MG63 (cell line): ENCODE results near the gene SMTNL2. TPM values are rescaled to one million over a fixed set of nuclear protein-coding genes. Genes with fewer than 3 reads are reported as not detected.
"Not testable (repeated sequence)": the region's sequence is repeated elsewhere in the genome, so short reads cannot be mapped to it uniquely, and the experiment has no call there.

Source experiments
- DNase-seq: peaks from one replicate; pipeline ENCODE4 v3.0.0-alpha.2; 2020
- H3K27me3 ChIP-seq: fragments of 250-450 bp; sonication (Bioruptor Pico); 2 replicates; pipeline ENCODE4 v1.5.1; 2020; ENCODE audit warnings: mild to moderate bottlenecking, moderate library complexity
- H3K36me3 ChIP-seq: fragments of 250-450 bp; sonication (Bioruptor Pico); 2 replicates; pipeline ENCODE4 v1.5.1; 2020; ENCODE audit warnings: mild to moderate bottlenecking, moderate library complexity
- H3K4me3 ChIP-seq: fragments of 250-450 bp; sonication (Bioruptor Pico); 2 replicates; pipeline ENCODE4 v1.5.1; 2020; ENCODE audit warnings: mild to moderate bottlenecking, moderate library complexity
- H3K9me3 ChIP-seq: fragments of 250-450 bp; sonication (Bioruptor Pico); 2 replicates; pipeline ENCODE4 v1.5.1; 2020; ENCODE audit warnings: mild to moderate bottlenecking, moderate library complexity
- total RNA-seq: library from RNA; depleted of rRNA; stranded (reverse); fragments of >200 nt; shearing (Covaris generic); gene quantifications from 2 replicates; pipeline ENCODE4 v1.2.3, GENCODE V29; 2014; ENCODE audit warnings: low replicate concordance

Gene SMTNL2
- total RNA-seq, 1 experiment from 2014 or later, result not detected

- Histone ChIP-seq H3K9me3 (no peaks in the 10 kb centered on the region), H3K27me3 (no peaks in the 10 kb centered on the region), H3K36me3 (no peaks in the 10 kb centered on the region), H3K4me3 (no peak overlapping the region)
- DNase-seq, result no peak
These were observed 11.2 kb upstream of the SMTNL2 start for GRCh38 chr17:4573115-4573514.

- H3K9me3 ChIP-seq, result no peaks in the 10 kb centered on the region
- H3K36me3 ChIP-seq, result no peaks in the 10 kb centered on the region
- no peak for DNase-seq
- H3K4me3 ChIP-seq, result no peak overlapping the region
- H3K27me3 ChIP-seq, result no peaks in the 10 kb centered on the region
These were observed 10.7 kb upstream of the SMTNL2 start for GRCh38 chr17:4573669-4574068.

- H3K9me3 ChIP-seq, result no peaks in the 10 kb centered on the region
- H3K4me3 ChIP-seq, result no peak overlapping the region
These were observed 9.8 kb upstream of the SMTNL2 start for GRCh38 chr17:4574448-4575045.

GRCh38 chr17:4576161-4576558 lies 8.2 kb upstream of the SMTNL2 start:
- H3K4me3 ChIP-seq, result no peak overlapping the region
- H3K27me3 ChIP-seq, result no peaks in the 10 kb centered on the region
- DNase-seq, result no peak
- H3K9me3 ChIP-seq, result no peaks in the 10 kb centered on the region
- H3K36me3 ChIP-seq, result no peaks in the 10 kb centered on the region

More at GRCh38 chr17:4574448-4575045, 9.8 kb upstream of the SMTNL2 start:
- no peak for DNase-seq
- H3K36me3 ChIP-seq, result no peaks in the 10 kb centered on the region
- no peaks in the 10 kb centered on the region for H3K27me3 ChIP-seq

GRCh38 chr17:4576729-4577322 lies 7.5 kb upstream of the SMTNL2 start:
- H3K4me3 ChIP-seq, result no peak overlapping the region
- H3K27me3 ChIP-seq, result no peaks in the 10 kb centered on the region
- H3K36me3 ChIP-seq, result no peaks in the 10 kb centered on the region
- DNase-seq, result no peak
- H3K9me3 ChIP-seq, result no peaks in the 10 kb centered on the region

GRCh38 chr17:4577386-4577993 lies 6.8 kb upstream of the SMTNL2 start:
- no peaks in the 10 kb centered on the region for H3K9me3 ChIP-seq
- H3K27me3 ChIP-seq, result no peaks in the 10 kb centered on the region
- no peak for DNase-seq
- H3K36me3 ChIP-seq, result no peaks in the 10 kb centered on the region
- no peak overlapping the region for H3K4me3 ChIP-seq

- not testable (repeated sequence) for H3K36me3 ChIP-seq, H3K27me3 ChIP-seq, H3K9me3 ChIP-seq, DNase-seq, H3K4me3 ChIP-seq
These were observed 6.0 kb upstream of the SMTNL2 start for GRCh38 chr17:4578349-4578748.

GRCh38 chr17:4579678-4580077 lies 4.7 kb upstream of the SMTNL2 start:
- peaks cover 11% of the 10 kb centered on the region; the same call in 1 of the 2 replicates for H3K27me3 ChIP-seq

GRCh38 chr17:4580291-4580690 lies 4.0 kb upstream of the SMTNL2 start:
- H3K27me3 ChIP-seq, result peaks cover 11% of the 10 kb centered on the region; the same call in 1 of the 2 replicates
- no peaks in the 10 kb centered on the region for H3K9me3 ChIP-seq
- H3K36me3 ChIP-seq, result no peaks in the 10 kb centered on the region
- H3K4me3 ChIP-seq, result no peak overlapping the region
- DNase-seq, result no peak

More at GRCh38 chr17:4579678-4580077, 4.7 kb upstream of the SMTNL2 start:
- H3K36me3 ChIP-seq, result no peaks in the 10 kb centered on the region
- no peak overlapping the region for H3K4me3 ChIP-seq
- no peak for DNase-seq
- H3K9me3 ChIP-seq, result no peaks in the 10 kb centered on the region

- Histone ChIP-seq H3K4me3 (no peak overlapping the region), H3K27me3 (peaks cover 11% of the 10 kb centered on the region; the same call in 1 of the 2 replicates), H3K9me3 (no peaks in the 10 kb centered on the region), H3K36me3 (no peaks in the 10 kb centered on the region)
- DNase-seq, result no peak
These were observed 2.2 kb upstream of the SMTNL2 start for GRCh38 chr17:4582101-4582501.

GRCh38 chr17:4582691-4583090 lies 1.6 kb upstream of the SMTNL2 start:
- no peak overlapping the region for H3K4me3 ChIP-seq
- no peak for DNase-seq
- peaks cover 11% of the 10 kb centered on the region; the same call in 1 of the 2 replicates for H3K27me3 ChIP-seq
- H3K9me3 ChIP-seq, result no peaks in the 10 kb centered on the region
- H3K36me3 ChIP-seq, result no peaks in the 10 kb centered on the region

GRCh38 chr17:4583206-4583605 lies 1.1 kb upstream of the SMTNL2 start:
- H3K9me3 ChIP-seq, result no peaks in the 10 kb centered on the region
- H3K4me3 ChIP-seq, result no peak overlapping the region
- no peaks in the 10 kb centered on the region for H3K36me3 ChIP-seq
- no peak for DNase-seq
- H3K27me3 ChIP-seq, result peaks cover 11% of the 10 kb centered on the region; the same call in 1 of the 2 replicates

GRCh38 chr17:4583782-4584100 lies 588 bp upstream of the SMTNL2 start:
- no peak overlapping the region for H3K4me3 ChIP-seq
- no peaks in the 10 kb centered on the region for H3K36me3 ChIP-seq
- H3K27me3 ChIP-seq, result peaks cover 11% of the 10 kb centered on the region; the same call in 1 of the 2 replicates
- DNase-seq, result no peak
- H3K9me3 ChIP-seq, result no peaks in the 10 kb centered on the region

- Histone ChIP-seq H3K4me3 (no peak overlapping the region), H3K27me3 (peaks cover 11% of the 10 kb centered on the region; the same call in 1 of the 2 replicates), H3K36me3 (no peaks in the 10 kb centered on the region), H3K9me3 (no peaks in the 10 kb centered on the region)
- DNase-seq, result no peak
These were observed 748 bp downstream of the SMTNL2 start for GRCh38 chr17:4584917-4585637.

GRCh38 chr17:4585638-4585994 lies 1.3 kb downstream of the SMTNL2 start:
- Histone ChIP-seq H3K36me3 (no peaks in the 10 kb centered on the region), H3K9me3 (no peaks in the 10 kb centered on the region), H3K27me3 (peaks cover 11% of the 10 kb centered on the region; the same call in 1 of the 2 replicates), H3K4me3 (no peak overlapping the region)
- no peak for DNase-seq

- Histone ChIP-seq H3K4me3 (no peak overlapping the region), H3K36me3 (no peaks in the 10 kb centered on the region), H3K9me3 (no peaks in the 10 kb centered on the region), H3K27me3 (peaks cover 11% of the 10 kb centered on the region; the same call in 1 of the 2 replicates)
- DNase-seq, result no peak
These were observed 1.7 kb downstream of the SMTNL2 start for GRCh38 chr17:4586043-4586442.

GRCh38 chr17:4587195-4587594 lies 2.9 kb downstream of the SMTNL2 start:
- DNase-seq, result no peak
- no peaks in the 10 kb centered on the region for H3K9me3 ChIP-seq
- no peak overlapping the region for H3K4me3 ChIP-seq
- H3K27me3 ChIP-seq, result peaks cover 11% of the 10 kb centered on the region; the same call in 1 of the 2 replicates
- H3K36me3 ChIP-seq, result no peaks in the 10 kb centered on the region
